Iris pigment epithelial cell (primary cell): ENCODE data around the gene CHN2.
A peak's percentile ranks its signal among the peaks of the same experiment; 100 is the strongest.

Source experiments
- DNase-seq: peaks from one replicate; pipeline ENCODE4 v3.0.0-alpha.2; 2011; ENCODE audit warnings: low read depth

CHN2 gene

DNA sequence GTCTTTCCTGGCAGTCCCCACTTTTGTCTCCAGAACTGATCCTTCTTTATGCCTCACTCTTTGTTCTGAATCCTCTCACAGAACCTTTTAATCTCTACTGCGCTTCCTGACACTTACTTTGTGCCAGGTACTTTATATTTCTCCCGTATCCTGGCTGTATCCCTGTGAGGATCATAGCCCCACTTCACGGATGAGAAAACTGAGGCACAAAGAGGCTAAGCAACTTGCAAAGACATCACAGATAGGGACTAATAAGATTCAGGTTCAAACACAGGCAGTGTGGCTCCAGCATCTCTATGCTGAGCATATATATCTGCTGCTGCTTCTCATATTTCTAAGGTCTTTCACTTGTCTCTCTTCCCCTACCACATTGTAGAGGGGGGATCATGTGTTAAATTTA, 116.7 kb downstream of the CHN2 start:
- DNase-seq = no peak

DNA sequence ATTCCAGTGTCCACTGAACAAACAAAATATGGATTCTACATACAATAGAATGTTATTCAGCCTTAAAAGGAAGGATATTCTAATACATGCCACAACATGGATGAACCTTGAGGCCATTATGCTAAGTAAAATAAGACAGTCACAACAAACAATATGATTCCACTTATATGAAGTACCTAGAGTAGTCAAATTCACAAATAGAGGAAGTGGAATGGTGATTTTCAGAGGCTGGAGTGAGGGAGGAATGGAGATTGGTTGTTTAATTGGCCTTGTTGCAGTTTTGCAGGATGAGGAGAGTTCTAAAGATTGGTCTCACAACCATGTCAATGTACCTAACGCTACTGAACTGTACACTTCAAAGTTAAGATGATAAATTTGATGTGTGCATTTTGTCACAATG, 119.6 kb downstream of the CHN2 start:
- no peak for DNase-seq

DNA sequence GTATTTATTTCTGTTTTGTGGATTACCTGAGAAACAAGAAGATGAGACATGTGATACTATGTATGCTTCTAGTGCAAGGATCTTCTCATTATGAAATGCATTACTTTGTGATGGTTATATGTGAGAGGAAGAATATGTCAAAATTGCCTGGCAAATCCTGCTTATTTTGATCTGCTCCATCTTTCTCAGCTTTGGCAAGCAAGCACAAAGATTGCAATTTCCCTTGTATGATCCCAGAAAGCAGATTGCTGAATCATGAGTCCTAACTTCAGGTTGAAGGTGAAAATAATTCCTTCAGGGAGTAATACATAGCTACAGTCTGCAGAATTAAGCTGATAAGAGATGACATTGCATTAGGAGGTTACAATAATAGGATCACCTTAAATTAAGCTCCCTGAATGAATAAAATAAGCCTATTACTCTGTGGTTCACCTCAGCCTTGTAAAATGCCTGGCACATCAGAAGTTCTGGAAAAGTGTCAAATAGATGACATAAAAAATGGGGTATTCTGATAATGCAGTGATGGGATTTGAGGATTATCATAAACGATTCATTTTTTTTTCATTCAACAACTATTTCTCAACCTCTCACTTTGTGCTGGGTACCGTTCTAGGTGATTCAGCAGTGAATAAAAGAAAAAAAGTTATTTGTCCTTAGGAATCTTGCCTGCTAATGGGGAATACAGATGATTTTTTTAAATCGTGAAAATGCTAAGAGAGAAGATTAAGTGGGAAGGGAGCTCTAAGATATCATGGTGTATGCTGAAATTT, 120.7 kb downstream of the CHN2 start:
- DNase-seq = no peak

GRCh38 chr7:29315892-29316270, 121.3 kb downstream of the CHN2 start:
- no peak for DNase-seq

DNA sequence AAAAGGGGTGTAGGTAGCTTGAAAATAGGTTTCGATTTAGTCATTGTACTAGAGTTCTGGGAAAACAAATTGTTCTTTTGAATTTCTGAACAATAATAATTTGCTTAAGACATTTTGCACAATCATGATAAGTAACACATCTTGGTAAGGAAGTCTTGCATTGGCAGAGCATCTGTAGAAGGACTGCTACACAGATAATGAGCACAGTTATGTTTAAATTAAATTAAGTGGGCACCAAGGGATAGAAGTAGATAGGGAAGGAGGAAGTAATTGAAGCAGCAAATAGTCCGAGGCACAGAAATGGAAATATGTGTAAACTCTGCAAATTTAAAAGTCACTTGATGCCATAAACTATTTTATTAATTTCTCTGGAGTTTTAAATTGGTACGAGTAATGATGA, 122.4 kb downstream of the CHN2 start:
- no peak for DNase-seq

DNA sequence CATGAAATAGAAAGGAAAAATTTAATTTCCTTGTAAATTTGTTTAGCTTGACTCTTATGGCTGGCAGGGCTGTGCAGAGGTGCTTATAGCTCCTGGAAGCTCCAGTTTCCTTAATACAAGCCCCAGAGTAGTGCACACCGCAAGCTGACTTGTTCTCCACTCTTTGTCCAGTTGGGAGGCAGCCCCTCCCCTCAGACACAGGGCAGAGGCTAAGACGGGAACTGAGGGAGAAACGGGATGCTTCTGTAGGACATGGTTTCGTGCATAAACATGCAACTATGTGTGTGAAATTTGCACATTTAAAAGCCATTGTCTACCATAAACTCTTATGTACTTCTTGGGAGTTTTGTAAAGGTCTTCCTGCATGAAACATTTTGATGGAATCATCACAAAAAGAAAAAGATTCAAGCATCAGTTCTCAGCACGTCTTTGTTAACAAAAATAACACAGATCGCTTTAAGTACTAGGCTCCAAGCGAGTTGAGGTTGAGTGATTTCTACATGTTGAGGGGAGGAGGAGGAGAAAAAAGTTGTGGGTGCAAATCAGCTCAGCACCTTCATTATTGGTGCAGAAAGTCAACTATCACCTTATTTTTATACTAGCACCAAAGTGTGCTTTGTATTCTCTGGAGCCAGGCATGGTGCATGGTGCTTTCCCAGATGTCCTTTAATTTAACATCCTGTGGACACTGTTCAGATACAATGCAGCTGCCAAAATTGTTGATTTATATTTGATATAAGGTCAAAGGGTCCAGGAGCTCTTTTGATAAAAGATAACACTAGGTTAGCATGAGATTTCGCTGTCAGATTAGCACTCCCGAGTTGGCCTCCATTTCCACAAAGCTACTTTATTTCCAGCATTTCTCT, 124.5 kb downstream of the CHN2 start:
- no peak for DNase-seq

DNA sequence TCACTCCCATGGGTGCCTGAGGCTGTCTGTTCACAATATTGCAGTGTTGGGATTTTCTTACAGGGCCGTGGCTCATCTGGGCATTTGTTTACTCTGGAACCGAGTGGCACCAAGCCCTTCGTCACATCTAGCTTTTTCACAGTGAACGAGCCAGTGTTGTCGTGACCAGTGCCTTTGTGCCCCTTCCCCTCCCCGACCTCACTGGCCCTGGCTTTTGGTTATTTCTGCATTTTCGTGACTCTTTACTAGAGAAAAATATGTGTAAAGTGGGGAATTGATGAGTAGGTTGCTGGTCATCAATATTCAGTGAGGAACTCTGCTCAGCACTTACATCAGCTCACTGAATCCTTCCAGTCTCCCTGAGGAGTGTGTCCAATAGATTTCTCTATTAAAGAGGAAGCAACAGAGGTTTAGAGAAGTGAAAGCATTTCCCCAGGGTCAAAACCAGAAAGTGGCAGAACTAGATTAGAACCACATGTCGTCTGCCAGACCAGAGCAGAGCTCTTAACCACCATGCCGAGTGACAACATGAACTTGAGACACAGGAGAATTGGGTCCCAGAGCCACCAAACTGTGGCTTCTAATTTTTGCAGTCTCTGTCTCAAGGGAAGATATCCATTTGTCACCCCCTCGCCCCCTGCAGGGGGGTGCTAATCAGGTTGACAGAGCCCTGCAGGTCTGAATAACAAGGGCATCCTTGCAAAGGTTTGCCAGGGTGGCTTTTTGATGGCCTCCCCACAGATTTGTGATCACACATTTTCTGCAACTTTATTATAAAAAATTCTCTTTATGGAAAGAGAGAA, 125.3 kb downstream of the CHN2 start:
- no peak for DNase-seq

DNA sequence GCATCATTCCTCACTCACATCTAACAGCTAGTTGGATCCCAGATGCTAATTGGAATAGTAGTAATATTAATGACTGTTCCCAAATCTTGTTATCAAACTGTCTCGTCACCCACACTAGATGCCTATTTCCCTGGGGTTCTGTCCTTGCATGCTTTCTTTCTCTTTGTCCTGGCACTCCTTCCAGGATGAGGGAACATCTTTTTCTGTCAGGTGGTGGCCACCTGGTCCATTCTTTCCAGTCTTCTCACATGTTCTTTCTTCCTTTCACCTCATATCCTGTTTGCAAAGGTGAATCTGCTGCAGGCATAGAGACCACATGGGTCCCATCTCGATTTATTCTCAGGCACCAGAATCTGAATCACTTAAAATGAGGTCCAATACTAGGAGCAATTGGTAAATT, 126.0 kb downstream of the CHN2 start:
- no peak for DNase-seq

DNA sequence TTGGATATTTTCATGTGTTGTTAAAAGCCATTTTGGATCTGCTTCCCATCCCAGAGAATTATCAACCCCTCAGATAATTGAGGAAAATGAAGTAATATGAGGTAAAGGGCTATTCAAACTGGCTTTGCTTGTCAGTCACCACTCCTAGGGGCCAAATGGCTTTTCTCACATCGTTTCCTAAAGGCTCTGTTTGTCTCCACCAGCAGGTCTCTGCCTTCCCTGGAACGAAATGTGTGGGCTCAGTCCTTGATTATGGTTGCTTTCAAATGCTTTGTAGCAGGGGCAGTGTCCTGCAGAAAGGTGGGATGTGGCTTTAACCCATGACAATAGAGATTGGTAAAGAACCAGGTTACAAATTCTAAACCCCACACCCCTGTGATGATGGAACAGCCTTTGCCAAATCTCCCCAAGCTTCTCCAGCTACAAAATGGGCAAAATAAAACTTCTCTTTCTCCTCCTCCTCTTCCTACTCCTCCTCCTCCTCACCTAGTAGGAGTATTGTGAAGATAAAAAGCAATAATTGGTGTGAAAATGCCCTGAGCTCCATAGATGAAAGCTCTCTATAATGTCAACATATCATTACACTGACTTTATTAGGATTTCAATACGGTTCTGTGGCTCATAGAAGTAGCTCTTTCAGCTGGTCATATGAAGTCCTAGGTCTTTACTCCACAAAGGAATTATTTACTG, 127.6 kb downstream of the CHN2 start:
- no peak for DNase-seq

DNA sequence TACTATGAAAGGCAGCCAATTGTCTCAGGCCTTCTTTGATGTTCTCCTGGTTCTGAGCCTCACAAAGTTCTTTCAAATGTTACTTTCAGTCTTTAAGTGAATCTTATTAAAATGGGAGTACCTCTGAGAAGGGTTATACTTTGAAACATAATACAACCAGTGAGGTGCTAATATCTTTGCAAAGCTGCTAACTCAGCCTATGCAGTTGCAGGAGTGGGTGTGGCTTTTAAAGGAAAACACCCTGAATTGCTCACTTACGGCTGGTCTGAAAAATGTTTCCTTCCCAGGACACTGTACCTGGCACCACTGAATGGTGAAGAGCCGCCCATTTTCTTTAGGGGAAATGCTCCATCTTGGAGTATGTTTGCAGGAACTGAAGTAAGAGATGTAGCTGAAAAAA, 130.9 kb downstream of the CHN2 start:
- no peak for DNase-seq

GRCh38 chr7:29326864-29327263, 132.3 kb downstream of the CHN2 start:
- DNase-seq = no peak

DNA sequence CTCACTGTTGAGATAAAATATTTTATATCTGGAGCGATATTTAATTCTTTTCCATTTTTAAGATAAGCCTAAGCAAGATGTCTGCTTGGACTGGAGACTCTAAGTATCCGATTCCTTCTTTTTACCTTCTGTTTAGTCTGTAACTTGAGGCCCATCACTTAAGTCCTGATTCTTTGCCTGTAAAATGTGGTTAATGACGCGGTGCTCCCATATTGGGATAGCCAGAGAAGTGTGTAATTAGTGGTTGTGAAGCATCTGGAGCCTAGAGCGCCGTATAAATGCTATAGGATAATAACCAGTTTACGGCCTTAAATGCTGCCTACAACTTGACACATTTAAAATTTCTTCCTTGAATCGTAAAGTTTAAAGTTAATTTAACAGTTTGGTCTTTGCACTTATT, 132.9 kb downstream of the CHN2 start:
- DNase-seq = no peak

DNA sequence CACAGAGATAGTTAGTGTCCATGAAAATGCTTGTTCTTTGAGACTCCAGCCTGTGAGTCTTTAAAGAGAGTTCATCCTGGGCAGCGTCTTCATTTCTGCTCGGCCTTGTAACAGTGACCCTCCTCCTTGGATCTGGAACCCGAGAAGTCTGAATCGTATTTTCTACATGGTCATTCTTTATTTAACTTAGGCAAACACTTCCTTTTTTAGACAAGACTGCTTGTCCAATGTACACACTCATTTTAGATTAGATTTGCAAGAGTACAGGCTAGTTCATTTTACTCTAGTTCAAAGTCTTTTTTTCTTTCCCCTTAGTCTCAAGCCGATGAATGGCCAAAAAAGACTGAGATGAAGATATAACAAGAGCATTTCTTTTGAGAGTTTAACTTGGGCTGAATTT, 133.5 kb downstream of the CHN2 start:
- no peak for DNase-seq

DNA sequence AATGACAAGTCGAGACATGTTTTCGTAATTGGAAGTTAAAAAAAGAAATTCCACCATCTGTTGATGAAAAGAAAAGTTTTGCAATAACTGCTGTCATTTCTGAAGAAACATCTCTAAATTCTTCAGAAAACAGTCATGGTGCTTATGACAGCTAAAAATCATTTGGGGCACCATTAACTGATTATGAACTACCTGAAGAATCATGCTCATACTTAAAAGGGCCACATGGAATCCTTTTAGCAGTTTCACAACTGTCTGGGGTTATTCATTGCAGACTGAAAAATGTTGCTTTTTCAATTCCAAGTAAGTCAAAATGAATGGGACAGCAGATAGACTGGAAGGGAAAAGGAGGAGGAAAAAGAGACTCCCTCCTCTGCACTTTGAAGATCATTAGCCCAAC, 134.2 kb downstream of the CHN2 start:
- DNase-seq = peak; percentile 60

DNA sequence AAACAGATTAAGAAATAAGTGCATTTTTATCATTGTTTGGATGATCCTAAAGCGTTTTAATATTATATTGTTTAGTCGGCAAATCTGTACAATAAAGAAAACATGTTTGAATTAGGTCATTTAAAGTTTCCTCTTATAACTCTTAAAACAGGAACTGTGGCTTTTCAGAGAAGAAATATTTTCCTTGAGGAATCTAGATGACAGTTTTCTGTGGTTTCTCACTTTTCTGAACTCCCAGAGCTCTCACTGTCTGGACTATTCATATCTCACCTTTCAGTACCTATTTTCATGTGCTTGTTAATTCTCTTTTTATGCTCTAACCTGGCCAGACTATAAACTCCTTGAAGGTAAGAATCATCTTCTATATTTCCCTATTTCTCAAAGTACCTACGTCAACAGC, 135.1 kb downstream of the CHN2 start:
- no peak for DNase-seq

GRCh38 chr7:29330136-29330535, 135.6 kb downstream of the CHN2 start:
- DNase-seq = no peak

- DNase-seq = no peak
These were observed 136.6 kb downstream of the CHN2 start for GRCh38 chr7:29331163-29331562.

GRCh38 chr7:29332042-29332811, 137.7 kb downstream of the CHN2 start:
- DNase-seq = no peak

DNA sequence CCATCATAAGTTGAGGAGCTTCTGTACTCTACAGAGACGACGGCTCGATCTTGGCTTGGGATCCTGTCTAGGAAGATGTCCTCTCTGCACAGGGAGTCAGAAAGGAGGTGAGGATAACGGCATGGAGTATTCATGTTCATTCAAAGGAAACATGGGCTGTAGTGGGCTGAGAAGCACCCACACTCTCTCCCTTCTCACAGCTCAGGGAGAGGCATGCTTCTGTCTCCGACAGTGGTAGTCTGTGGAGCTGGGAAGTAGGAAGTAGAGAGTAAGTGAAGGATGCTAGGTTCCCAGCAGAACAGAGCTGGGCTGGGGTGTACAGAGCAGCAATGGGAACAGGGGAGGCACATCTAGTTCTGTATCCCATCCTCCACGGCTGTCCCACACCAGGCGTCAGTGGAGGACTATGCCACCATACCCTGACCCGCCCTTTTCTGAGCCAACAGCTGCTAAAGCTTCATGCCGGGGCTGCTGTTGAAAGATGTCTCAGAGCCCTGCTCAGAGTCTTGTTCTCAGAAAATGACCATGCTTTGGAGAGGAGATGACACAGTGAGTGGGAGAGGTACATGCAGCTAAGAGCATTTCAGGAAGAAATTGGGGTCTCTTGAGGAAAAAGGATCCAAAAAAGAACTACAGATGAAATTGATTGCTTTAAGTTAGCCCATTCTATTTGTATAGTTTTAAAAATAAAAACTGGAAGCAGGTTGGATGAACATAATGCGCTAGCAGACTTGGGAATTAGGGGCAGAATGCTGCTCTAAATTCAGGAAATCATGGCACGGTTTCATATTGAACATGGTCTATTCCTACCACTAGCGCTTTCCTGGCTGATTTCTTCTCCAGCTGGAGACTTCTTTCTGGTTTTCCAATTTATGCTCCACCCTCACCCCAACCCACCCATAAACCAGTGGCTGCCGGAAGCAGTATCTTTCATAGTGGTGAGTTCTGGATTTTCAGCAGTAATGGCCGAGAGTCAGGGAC, 138.6 kb downstream of the CHN2 start:
- no peak for DNase-seq
